HG03558 (cell line): ENCODE results near the gene SLC6A15.
A peak's percentile ranks its signal among the peaks of the same experiment; 100 is the strongest.

ENCODE experiments used
- ATAC-seq: cut with Tn5 transposase; IDR thresholded peaks from one replicate; pipeline ENCODE4 v1.9.1; 2021; ENCODE audit warnings: moderate number of reproducible peaks; ENCODE audit not compliant: unreplicated experiment; ENCODE audit errors: extremely low read depth

SLC6A15 gene

GRCh38 chr12:84877340-84877739, 35.3 kb downstream of the SLC6A15 start:
- ATAC-seq: no peak

GRCh38 chr12:84875241-84875640, 37.4 kb downstream of the SLC6A15 start:
- ATAC-seq: no peak

GRCh38 chr12:84874825-84875139, 37.8 kb downstream of the SLC6A15 start:
- no peak for ATAC-seq

- peak; percentile 84 for ATAC-seq
Measured at GRCh38 chr12:84874125-84874824, 38.3 kb downstream of the SLC6A15 start.

- ATAC-seq: no peak
Measured at GRCh38 chr12:84862186-84862585, 50.4 kb downstream of the SLC6A15 start.

GRCh38 chr12:84860718-84861117, 51.9 kb downstream of the SLC6A15 start:
- ATAC-seq: no peak

- ATAC-seq: no peak
Measured at GRCh38 chr12:84858796-84859195, 53.8 kb downstream of the SLC6A15 start.

GRCh38 chr12:84857525-84858208, 54.9 kb downstream of the SLC6A15 start:
- no peak for ATAC-seq

GRCh38 chr12:84856156-84856900, 56.3 kb downstream of the SLC6A15 start:
- ATAC-seq: no peak

- ATAC-seq: no peak
Measured at GRCh38 chr12:84843593-84844144, 68.9 kb downstream of the SLC6A15 start.

- peak; percentile 58 for ATAC-seq
Measured at GRCh38 chr12:84842406-84843013, 70.1 kb downstream of the SLC6A15 start.

GRCh38 chr12:84841591-84841990, 71.0 kb downstream of the SLC6A15 start:
- ATAC-seq: no peak

- ATAC-seq: no peak
Measured at GRCh38 chr12:84840356-84840755, 72.2 kb downstream of the SLC6A15 start.

GRCh38 chr12:84826925-84827324, 85.7 kb downstream of the SLC6A15 start:
- no peak for ATAC-seq

GRCh38 chr12:84825149-84825548, 87.5 kb downstream of the SLC6A15 start:
- no peak for ATAC-seq

GRCh38 chr12:84822525-84822924, 90.1 kb downstream of the SLC6A15 start:
- no peak for ATAC-seq

GRCh38 chr12:84816916-84817695, 95.5 kb downstream of the SLC6A15 start:
- ATAC-seq: no peak

- peak; percentile 14 for ATAC-seq
Measured at GRCh38 chr12:84814664-84815245, 97.8 kb downstream of the SLC6A15 start.
